Tibial artery (tissue), 4 donors: Measurements from ENCODE around the gene CHTF18.

Experiments used
- DNase-seq, 2 donors: peaks; one replicate each; pipeline ENCODE4 v3.0.0-alpha.2; 2019
- H3K27ac ChIP-seq, 2 donors: fragments of 200-600 bp; sonication (generic) in 1 of 2; 1 replicate in 1 of 2; 2 replicates in 1 of 2; pipeline ENCODE4 v1.5.1; 2018 to 2019; ENCODE audit warnings: mild to moderate bottlenecking in 1 of 2
- H3K27me3 ChIP-seq, 2 donors: fragments of 200-600 bp; sonication (generic) in 1 of 2; one replicate each; pipeline versions ENCODE4 v1.5.1 to v1.6.0; 2016 to 2019
- H3K36me3 ChIP-seq, 3 donors: fragments of 200-600 bp; sonication (generic) in 2 of 3; one replicate each; pipeline ENCODE4 v1.5.1; 2016 to 2019; ENCODE audit warnings: mild to moderate bottlenecking in 2 of 3
- H3K4me1 ChIP-seq, 4 donors: fragments of 200-600 bp; sonication (generic) in 2 of 4; 1 replicate in 3 of 4; 2 replicates in 1 of 4; pipeline ENCODE4 v1.5.1; 2016 to 2019
- H3K4me3 ChIP-seq, 2 donors: fragments of 200-600 bp; sonication (generic) in 1 of 2; 1 replicate in 1 of 2; 2 replicates in 1 of 2; pipeline ENCODE4 v1.5.1; 2018 to 2019; ENCODE audit warnings: mild to moderate bottlenecking in 2 of 2
- H3K9me3 ChIP-seq, 3 donors: fragments of 200-600 bp; sonication (generic) in 1 of 3; one replicate each; pipeline ENCODE4 v1.5.1; 2016 to 2019
- CTCF ChIP-seq, 2 experiments: fragments of 200-600 bp in 1 of 2; fragments of 450-650 bp in 1 of 2; IDR thresholded peaks; one replicate each; pipeline ENCODE4 v1.5.1; 2017 to 2019; ENCODE audit warnings: antibody characterized with exemption in 2 of 2, mild to moderate bottlenecking in 1 of 2, moderate library complexity in 1 of 2
- intact Hi-C: fragments of 100-400 bp; cut with DNase I; formaldehyde crosslinking; loops from one replicate; pipeline ENCODE4 v1.15.0; 2023; ENCODE audit warnings: low total_unique reads

Gene CHTF18

GRCh38 chr16:754656-755055 is 33.8 kb upstream of the CHTF18 start:
- Histone ChIP-seq H3K27me3 (peaks cover 0 to 10% of the 10 kb centered on the region in 2 donors), H3K9me3 (no peaks in the 10 kb centered on the region), H3K27ac (no peak overlapping the region), H3K4me1 (peaks cover 0 to 5% (median 0%) of the 10 kb centered on the region in 4 donors), H3K4me3 (no peak overlapping the region), H3K36me3 (no peaks in the 10 kb centered on the region)
- no peak for TF ChIP-seq CTCF (IDR thresholded peaks at IDR 0.05)
- intact Hi-C loops = no loop called here
- no peak for DNase-seq

- Histone ChIP-seq H3K27ac (no peak overlapping the region), H3K4me1 (peaks cover 0 to 4% (median 0%) of the 10 kb centered on the region in 4 donors), H3K27me3 (peaks cover 0 to 20% of the 10 kb centered on the region in 2 donors), H3K9me3 (no peaks in the 10 kb centered on the region), H3K4me3 (no peak overlapping the region), H3K36me3 (no peaks in the 10 kb centered on the region)
- no peak for DNase-seq
- intact Hi-C loops = no loop called here
- TF ChIP-seq CTCF (IDR thresholded peaks at IDR 0.05) = no peak
Observed at GRCh38 chr16:756428-756827, 32.0 kb upstream of the CHTF18 start.

- TF ChIP-seq CTCF (IDR thresholded peaks at IDR 0.05) = no peak
- intact Hi-C loops = no loop called here
- H3K9me3 ChIP-seq = no peaks in the 10 kb centered on the region
- DNase-seq = no peak
- H3K4me1 ChIP-seq = peaks cover 0 to 4% (median 0%) of the 10 kb centered on the region in 4 donors
- H3K27me3 ChIP-seq = peaks cover 0 to 41% of the 10 kb centered on the region in 2 donors
- no peak overlapping the region for H3K4me3 ChIP-seq
- no peak overlapping the region for H3K27ac ChIP-seq
- no peaks in the 10 kb centered on the region for H3K36me3 ChIP-seq
Observed at GRCh38 chr16:759110-759910, 29.1 kb upstream of the CHTF18 start.

- peaks cover 0 to 47% of the 10 kb centered on the region in 2 donors for H3K27me3 ChIP-seq
- no peak overlapping the region for H3K27ac ChIP-seq
- no peak overlapping the region for H3K4me3 ChIP-seq
- H3K36me3 ChIP-seq = no peaks in the 10 kb centered on the region
- H3K4me1 ChIP-seq = peaks cover 0 to 4% (median 0%) of the 10 kb centered on the region in 4 donors
- no peak for TF ChIP-seq CTCF (IDR thresholded peaks at IDR 0.05)
- no peaks in the 10 kb centered on the region for H3K9me3 ChIP-seq
- DNase-seq = no peak
- intact Hi-C loops = no loop called here
Observed at GRCh38 chr16:760065-760464, 28.4 kb upstream of the CHTF18 start.

GRCh38 chr16:760545-761343 is 27.7 kb upstream of the CHTF18 start, which contains the start of gene MSLN:
TSS of gene MSLN (plus strand) at chr16:760734. CDS start at chr16:762681, 1,947 bp downstream.
- no peaks in the 10 kb centered on the region for H3K36me3 ChIP-seq
- H3K4me3 ChIP-seq = no peak within 1 kb of the TSS
- H3K4me1 ChIP-seq = peaks cover 0 to 4% (median 0%) of the 10 kb centered on the region in 4 donors
- no peak for TF ChIP-seq CTCF (IDR thresholded peaks at IDR 0.05)
- peaks cover 0 to 52% of the 10 kb centered on the region in 2 donors for H3K27me3 ChIP-seq
- no peaks in the 10 kb centered on the region for H3K9me3 ChIP-seq
- no peak for DNase-seq
- H3K27ac ChIP-seq = no peak within 1 kb of the TSS
- intact Hi-C loops = no loop called here
